ENCODE measurements around the gene EMP1. TPM values are rescaled to one million over a fixed set of nuclear protein-coding genes. Genes with fewer than 3 reads are reported as not detected.

The EMP1 gene
- polyA plus RNA-seq, 1 donor, result 97.8 TPM

GRCh38 chr12:13219320-13219719 is 22.8 kb downstream of the EMP1 start:
- DNase-seq, result no peak

GRCh38 chr12:13220838-13221237 is 24.3 kb downstream of the EMP1 start:
- DNase-seq, result no peak

GRCh38 chr12:13222076-13222475 is 25.6 kb downstream of the EMP1 start:
- DNase-seq, result no peak

- DNase-seq, result no peak
These were observed 26.8 kb downstream of the EMP1 start for GRCh38 chr12:13223179-13223804.

- no peak for DNase-seq
These were observed 27.4 kb downstream of the EMP1 start for GRCh38 chr12:13223941-13224340.

GRCh38 chr12:13227191-13227590 is 30.7 kb downstream of the EMP1 start:
- no peak for DNase-seq

- DNase-seq, result no peak
These were observed 32.1 kb downstream of the EMP1 start for GRCh38 chr12:13228579-13228978.

- DNase-seq, result no peak
These were observed 33.0 kb downstream of the EMP1 start for GRCh38 chr12:13229504-13229903.

GRCh38 chr12:13230500-13230899 is 34.0 kb downstream of the EMP1 start:
- no peak for DNase-seq

- no peak for DNase-seq
These were observed 37.5 kb downstream of the EMP1 start for GRCh38 chr12:13233830-13234641.

GRCh38 chr12:13238204-13238603 is 41.7 kb downstream of the EMP1 start:
- no peak for DNase-seq

- DNase-seq, result no peak
These were observed 45.4 kb downstream of the EMP1 start for GRCh38 chr12:13241833-13242488.

GRCh38 chr12:13242936-13243335 is 46.4 kb downstream of the EMP1 start:
- no peak for DNase-seq

GRCh38 chr12:13243516-13244070 is 47.1 kb downstream of the EMP1 start:
- DNase-seq, result no peak

GRCh38 chr12:13247596-13247995 is 51.1 kb downstream of the EMP1 start:
- DNase-seq, result no peak

GRCh38 chr12:13248964-13249363 is 52.4 kb downstream of the EMP1 start:
- DNase-seq, result no peak

- DNase-seq, result no peak
These were observed 53.9 kb downstream of the EMP1 start for GRCh38 chr12:13250416-13250815.

- DNase-seq, result no peak
These were observed 55.0 kb downstream of the EMP1 start for GRCh38 chr12:13251521-13251920.

GRCh38 chr12:13252024-13252423 is 55.5 kb downstream of the EMP1 start:
- no peak for DNase-seq

GRCh38 chr12:13252616-13253015 is 56.1 kb downstream of the EMP1 start:
- no peak for DNase-seq

- no peak for DNase-seq
These were observed 57.6 kb downstream of the EMP1 start for GRCh38 chr12:13253966-13254760.
